Ishikawa (cell line): ENCODE measurements around the gene GNGT1.

ENCODE experiments used
- CEBPB ChIP-seq: IDR thresholded peaks from 2 replicates; pipeline ENCODE4 v1.6.1; 2012
- CREB1 ChIP-seq: IDR thresholded peaks from 2 replicates; pipeline ENCODE4 v1.6.1; 2012; ENCODE audit warnings: low read depth
- EGR1 ChIP-seq: IDR thresholded peaks from 2 replicates; pipeline ENCODE4 v1.6.1; 2012
- EP300 ChIP-seq: IDR thresholded peaks from 2 replicates; pipeline ENCODE4 v1.6.1; 2012; ENCODE audit warnings: borderline replicate concordance
- FOXM1 ChIP-seq: IDR thresholded peaks from 2 replicates; pipeline ENCODE4 v1.6.1; 2012; ENCODE audit warnings: low read depth, borderline replicate concordance
- MAX ChIP-seq: IDR thresholded peaks from 2 replicates; pipeline ENCODE4 v1.6.1; 2012
- NFIC ChIP-seq: IDR thresholded peaks from 2 replicates; pipeline ENCODE4 v1.6.1; 2012
- RAD21 ChIP-seq: IDR thresholded peaks from 2 replicates; pipeline ENCODE4 v1.6.1; 2012; ENCODE audit warnings: low read depth
- REST ChIP-seq: IDR thresholded peaks from 2 replicates; pipeline ENCODE4 v1.6.1; 2012; ENCODE audit warnings: low read depth, mild to moderate bottlenecking
- TAF1 ChIP-seq: IDR thresholded peaks from 2 replicates; pipeline ENCODE4 v1.6.1; 2012; ENCODE audit warnings: low read depth, mild to moderate bottlenecking
- TCF12 ChIP-seq: IDR thresholded peaks from 2 replicates; pipeline ENCODE4 v1.6.1; 2012; ENCODE audit warnings: low read depth
- TEAD4 ChIP-seq: IDR thresholded peaks from 2 replicates; pipeline ENCODE4 v1.6.1; 2012
- USF1 ChIP-seq: IDR thresholded peaks from 2 replicates; pipeline ENCODE4 v1.6.1; 2012
- YY1 ChIP-seq: IDR thresholded peaks from 2 replicates; pipeline ENCODE4 v1.6.1; 2012; ENCODE audit warnings: low read depth
- ZBTB7A ChIP-seq: IDR thresholded peaks from 2 replicates; pipeline ENCODE4 v1.6.1; 2012; ENCODE audit warnings: low read depth

Gene GNGT1

GRCh38 chr7:93948873-93949272 is 42.5 kb downstream of the GNGT1 start:
- TF ChIP-seq CEBPB (no peak), TEAD4 (no peak), REST (no peak), FOXM1 (no peak), ZBTB7A (no peak), EP300 (no peak), TCF12 (no peak), MAX (no peak), USF1 (no peak), CREB1 (no peak)

GRCh38 chr7:93949423-93949822 is 43.1 kb downstream of the GNGT1 start:
- no peak for TF ChIP-seq USF1
- TF ChIP-seq CREB1 = no peak
- TF ChIP-seq TEAD4 = no peak
- TF ChIP-seq EGR1 = no peak

GRCh38 chr7:93955304-93955703 is 48.9 kb downstream of the GNGT1 start:
- TF ChIP-seq NFIC (no peak), CREB1 (no peak), CEBPB (no peak), ZBTB7A (no peak), MAX (no peak), YY1 (no peak), TEAD4 (no peak), REST (no peak), USF1 (no peak), EGR1 (no peak), TCF12 (no peak), EP300 (no peak), RAD21 (no peak), FOXM1 (no peak)

GRCh38 chr7:93957767-93958166 is 51.4 kb downstream of the GNGT1 start:
- TF ChIP-seq ZBTB7A (no peak), USF1 (no peak), MAX (no peak), TAF1 (no peak), NFIC (no peak), YY1 (no peak), FOXM1 (no peak), CREB1 (no peak), TCF12 (no peak), TEAD4 (no peak), RAD21 (no peak), REST (no peak), EGR1 (no peak), EP300 (no peak), CEBPB (no peak)
